GM08714 (cell line): Measurements from ENCODE around the gene ARHGAP31.

Experiments
- H3K4me3 ChIP-seq: fragments of 200-500 bp; sonication (Bioruptor generic); 2 replicates; pipeline ENCODE4 v1.5.1; 2014; ENCODE audit warnings: mild to moderate bottlenecking, low read length, inconsistent platforms
- ZNF274 ChIP-seq: IDR thresholded peaks from 2 replicates; pipeline ENCODE4 v1.6.1; 2012; ENCODE audit warnings: mild to moderate bottlenecking, low read depth, low read length

ARHGAP31 gene

DNA sequence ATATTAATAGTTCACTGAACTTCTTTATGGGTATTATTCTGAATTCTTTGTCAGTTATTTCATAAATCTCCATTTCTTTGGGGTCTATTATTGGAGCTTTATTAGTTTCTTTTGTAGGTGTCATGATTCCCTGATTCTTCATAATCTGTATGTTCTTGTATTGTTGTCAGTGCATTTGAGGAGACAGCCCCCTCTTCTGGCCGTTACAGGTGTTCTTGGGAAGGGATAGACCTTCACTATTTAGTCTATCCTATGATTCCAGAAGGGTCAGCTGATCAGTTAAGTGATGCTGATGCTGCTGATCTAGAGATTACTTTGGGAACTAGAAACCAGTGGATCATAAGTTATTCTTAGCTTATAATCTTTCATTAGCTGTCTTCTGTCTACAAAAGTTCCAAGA lies 134.4 kb downstream of the ARHGAP31 start:
- no peak for TF ChIP-seq ZNF274
- no peak overlapping the region for H3K4me3 ChIP-seq

DNA sequence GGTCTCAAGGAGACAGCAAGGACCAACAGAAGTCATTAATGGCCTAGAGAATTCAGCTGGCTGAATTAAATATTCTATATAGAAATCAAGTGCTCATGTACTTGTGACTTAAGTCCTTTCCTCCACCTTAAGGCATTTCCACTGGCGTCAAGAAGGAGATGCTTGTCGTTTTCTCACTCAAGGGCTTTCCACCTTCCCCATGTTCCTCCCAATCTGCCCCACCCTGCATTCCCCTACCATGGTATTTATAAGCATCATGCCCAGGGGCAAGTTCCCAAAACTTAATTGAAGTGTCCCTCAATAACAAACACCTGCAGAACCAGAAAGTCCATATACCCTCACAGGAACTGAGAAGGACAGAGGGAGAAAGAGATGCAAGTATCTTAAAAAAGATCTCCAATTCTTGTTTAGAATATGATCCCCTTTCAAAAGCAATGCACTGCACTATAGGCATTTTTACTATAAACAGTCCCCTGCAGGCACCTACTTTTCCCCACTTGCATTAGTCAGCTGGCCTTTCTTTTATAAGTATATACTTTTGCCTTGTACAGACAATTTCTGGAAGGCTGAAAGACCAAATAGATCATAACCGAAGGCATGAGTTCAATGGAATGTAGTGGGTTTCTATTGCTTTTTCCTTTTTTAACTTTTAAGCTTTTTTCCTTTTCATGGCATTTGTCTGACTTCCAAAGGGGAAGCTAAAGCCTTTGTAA lies 139.6 kb downstream of the ARHGAP31 start:
- TF ChIP-seq ZNF274, result no peak
- H3K4me3 ChIP-seq, result no peak overlapping the region

DNA sequence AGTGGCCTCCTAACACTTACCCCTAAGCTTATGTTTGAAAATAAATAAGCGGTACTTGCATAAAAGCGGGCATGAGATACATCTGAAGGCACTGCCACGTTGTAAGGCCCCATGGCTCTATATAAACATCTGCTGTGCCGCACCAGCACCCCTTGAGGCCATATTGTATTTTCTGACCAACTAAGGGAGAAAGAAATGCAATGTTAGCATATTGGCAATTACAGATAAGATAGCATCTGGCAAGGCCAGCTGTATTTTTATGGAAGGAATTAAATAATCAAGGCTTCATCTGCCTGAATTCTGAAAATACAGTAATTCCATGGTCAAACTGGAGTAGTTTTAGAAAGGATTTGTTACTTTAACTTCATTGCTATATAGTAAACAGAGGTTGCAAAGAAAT lies 140.5 kb downstream of the ARHGAP31 start:
- TF ChIP-seq ZNF274, result no peak
- H3K4me3 ChIP-seq, result no peak overlapping the region

DNA sequence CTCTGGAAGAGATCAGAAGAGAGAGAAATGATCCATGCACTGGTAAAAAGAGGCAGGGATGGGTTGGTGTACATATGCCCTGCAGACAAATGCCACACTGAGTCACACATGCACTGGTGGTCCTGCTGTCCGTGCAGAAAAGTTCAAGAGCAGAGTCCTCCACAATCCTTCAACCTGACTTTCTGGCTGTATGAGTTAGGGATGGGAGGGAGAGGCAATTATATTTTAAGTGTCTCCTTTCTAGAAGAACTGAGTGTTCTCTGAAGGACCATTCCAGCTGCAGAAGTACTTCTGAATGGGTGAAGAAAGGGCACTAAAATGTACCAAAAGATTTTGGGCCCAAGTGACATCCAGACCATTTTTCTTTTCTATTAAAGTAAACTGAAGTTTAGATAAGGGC lies 142.8 kb downstream of the ARHGAP31 start:
- TF ChIP-seq ZNF274, result no peak
- H3K4me3 ChIP-seq, result no peak overlapping the region

DNA sequence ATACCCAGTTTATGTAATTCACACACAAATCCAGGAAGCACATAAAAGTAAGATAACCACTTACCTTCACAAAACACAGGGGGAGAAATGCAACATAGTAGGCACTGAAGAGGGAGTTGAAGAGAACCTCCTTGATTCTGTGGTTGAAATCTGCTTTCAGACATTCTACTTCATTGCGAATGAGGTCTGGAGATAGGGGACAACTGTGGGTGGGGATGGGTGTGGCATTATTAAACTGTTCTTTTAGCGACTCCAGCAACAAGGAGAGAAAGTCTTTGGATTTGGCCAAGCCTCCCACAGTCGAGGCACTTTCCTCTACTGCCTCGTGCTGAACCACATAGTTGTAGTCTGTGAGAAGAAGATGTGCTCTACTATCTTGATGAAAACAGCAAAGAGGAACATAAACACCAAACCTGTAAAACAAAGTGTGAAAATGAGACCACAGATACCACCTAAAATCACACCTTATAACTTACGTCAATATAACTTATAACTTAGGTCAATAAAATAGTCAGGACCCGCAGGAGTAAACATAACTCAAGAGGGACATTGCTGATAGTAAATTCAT lies 143.6 kb downstream of the ARHGAP31 start:
- H3K4me3 ChIP-seq, result no peak overlapping the region
- no peak for TF ChIP-seq ZNF274

DNA sequence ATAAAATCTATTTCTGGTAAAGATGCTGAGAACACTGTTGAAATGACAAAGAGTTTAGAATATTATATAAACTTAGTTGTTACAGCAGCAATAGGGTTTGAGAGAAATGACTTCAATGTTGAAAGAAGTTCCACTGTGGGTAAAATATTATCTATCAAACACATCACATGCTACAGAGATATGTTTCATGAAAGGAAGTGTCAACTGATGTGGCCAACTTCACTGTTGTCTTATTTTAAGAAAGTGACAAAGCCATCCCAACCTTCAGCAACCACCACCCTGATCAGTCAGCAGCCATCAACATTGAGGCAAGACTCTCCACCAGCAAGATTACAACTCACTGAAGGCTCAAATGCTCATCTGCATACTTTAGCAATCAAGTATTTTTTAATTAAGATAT lies 149.0 kb downstream of the ARHGAP31 start:
- TF ChIP-seq ZNF274, result no peak

DNA sequence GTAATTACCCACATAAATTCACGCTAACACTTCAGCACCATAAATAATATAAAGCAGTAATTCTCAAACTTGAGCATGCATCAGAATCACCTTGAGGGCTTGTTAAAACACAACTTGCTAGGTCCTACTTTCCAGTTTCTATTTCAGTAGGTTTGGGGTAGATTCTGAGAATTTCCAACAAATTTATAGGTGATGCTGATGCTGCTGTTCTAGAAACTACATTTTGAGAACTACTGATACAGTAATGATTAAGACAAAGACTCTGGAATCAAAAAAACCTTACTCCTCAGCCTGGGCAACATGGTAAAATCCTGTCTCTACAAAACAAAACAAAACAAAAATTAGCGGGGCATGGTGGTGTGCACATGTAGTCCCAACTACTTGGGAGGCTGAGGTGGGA lies 150.4 kb downstream of the ARHGAP31 start:
- TF ChIP-seq ZNF274, result no peak
- no peak overlapping the region for H3K4me3 ChIP-seq

More for the DNA sequence above, 149.0 kb downstream of the ARHGAP31 start:
- no peak overlapping the region for H3K4me3 ChIP-seq

DNA sequence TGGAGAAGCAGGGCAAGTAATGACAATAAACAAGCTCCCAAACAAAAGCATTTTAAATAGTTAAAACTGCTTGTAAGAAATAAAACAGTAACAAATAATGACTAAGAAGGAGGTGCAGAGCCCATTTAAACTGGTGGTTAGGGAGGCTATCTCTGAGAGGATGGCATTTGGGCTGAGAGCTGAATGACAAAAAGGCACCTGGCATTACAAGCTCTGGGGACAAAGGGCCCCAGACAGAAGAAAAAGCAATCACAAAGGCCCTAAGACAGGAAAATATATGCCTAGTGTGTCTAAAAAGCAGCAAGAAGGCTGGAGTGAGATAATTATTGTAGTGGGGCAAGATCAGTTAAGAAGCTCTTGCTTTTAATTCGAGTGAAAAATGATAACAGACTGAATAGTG lies 159.6 kb downstream of the ARHGAP31 start:
- TF ChIP-seq ZNF274, result no peak
- no peak overlapping the region for H3K4me3 ChIP-seq

DNA sequence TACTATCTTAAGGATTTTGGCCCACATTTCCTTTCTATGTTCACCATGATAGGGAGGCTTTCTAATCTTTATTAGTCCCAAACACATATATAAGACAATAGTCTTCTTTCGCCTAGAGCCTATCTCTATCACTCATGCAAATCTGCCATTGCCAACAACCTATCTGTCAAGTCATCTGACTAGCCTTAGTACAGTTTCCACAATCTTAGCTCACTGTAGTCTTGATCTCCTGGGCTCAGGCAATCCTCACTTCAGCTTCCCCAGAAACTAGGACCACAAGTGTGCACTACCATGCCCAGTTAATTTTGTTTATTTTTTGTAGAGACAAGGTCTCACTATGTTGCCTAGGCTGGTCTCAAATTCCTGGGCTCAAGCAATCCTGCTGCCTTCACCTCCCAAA lies 162.3 kb downstream of the ARHGAP31 start:
- no peak for TF ChIP-seq ZNF274
- no peak overlapping the region for H3K4me3 ChIP-seq

DNA sequence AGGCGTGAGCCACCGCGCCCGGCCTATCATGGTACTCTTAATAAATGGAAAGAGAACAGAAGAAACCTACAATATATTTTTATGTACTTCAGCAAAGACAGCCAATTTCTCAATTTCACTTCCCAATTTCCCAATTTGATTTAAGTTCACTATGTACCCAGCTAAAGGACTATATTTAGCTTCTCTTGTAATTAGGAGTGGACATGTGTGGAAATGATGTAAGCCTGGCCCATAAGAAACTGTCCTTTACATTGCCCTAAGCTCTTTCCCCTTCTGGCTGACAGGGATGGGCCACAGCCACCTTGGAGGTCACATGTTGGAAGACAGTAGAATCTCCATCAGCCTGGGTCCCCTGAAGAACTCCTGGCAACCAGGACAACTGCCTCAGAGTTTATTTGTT lies 163.1 kb downstream of the ARHGAP31 start:
- TF ChIP-seq ZNF274, result no peak
- no peak overlapping the region for H3K4me3 ChIP-seq

DNA sequence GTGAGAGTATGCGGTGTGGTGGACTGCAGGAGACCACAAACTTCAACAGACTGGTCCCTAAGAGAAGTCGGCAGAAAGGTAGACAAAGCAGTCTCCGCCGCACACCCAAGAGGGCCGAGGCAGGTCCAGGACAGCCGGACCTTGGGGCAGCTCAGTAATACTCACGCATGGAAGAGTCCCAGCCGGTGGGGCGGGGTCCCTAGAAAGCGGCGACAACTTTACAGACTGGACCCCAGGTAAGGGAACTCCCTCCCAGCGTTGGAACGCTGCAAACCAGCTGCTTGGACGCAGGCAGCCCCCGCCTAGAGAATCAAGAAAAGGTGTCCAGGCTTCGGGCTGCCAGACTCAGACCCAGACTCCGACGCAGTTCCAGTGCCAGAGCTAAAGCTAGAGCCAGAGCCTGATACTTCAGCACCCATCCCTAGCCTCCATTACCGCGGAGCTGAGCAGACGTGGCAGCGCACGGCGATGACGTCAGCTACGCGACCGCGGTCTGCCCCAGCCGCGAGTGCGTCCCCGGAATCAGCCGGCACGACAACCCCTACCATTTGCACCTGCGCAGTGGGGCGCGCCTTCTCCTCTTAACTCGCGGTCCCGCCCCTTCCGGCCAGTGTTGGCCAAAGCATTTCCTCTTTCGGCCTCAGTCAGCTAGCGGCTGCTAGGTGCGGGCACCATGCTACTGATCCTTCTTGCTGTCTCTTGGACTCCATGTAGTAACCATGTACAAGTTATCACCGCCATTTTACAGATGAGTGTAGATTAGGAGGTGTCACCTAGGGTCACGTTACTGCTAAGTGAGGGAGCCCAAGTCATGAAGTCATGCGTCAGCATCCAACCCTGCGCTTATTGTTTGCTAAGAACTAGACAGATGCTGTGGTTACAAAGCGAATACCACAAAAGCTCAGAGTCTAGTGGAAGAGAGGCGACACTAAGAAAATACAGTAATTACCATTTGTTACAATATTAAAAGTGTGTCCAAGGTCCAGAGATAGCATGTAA lies 169.3 kb downstream of the ARHGAP31 start, which contains the start of gene TMEM39A:
TMEM39A (minus strand) TSS at position 445 of the 999 bp plus-strand sequence. CDS start 1,541 bp downstream, outside the sequence.
- peak within 1 kb of the TSS; percentile 98 for H3K4me3 ChIP-seq
- TF ChIP-seq ZNF274, result no peak

DNA sequence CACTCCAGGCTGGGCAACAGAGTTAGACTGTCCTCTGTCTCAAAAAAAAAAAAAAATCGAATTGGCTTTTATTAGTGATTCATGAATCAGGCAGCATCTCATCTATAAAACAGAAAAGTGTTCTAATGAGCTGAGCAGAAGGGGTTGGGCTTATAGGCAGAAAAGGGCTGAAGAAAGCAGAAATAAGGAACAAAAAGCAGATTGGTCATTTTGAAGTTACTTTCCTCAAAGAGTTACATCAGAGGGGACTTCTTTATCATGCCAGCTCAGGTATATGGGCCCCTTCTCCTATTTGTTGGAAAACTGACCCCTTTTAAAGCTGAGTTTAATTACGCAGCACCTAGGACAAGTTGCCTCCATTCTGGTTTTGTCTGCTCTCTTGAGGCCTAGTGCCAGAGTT lies 173.9 kb downstream of the ARHGAP31 start:
- H3K4me3 ChIP-seq, result peak overlapping the region; percentile 84; the same call in 1 of the 2 replicates

DNA sequence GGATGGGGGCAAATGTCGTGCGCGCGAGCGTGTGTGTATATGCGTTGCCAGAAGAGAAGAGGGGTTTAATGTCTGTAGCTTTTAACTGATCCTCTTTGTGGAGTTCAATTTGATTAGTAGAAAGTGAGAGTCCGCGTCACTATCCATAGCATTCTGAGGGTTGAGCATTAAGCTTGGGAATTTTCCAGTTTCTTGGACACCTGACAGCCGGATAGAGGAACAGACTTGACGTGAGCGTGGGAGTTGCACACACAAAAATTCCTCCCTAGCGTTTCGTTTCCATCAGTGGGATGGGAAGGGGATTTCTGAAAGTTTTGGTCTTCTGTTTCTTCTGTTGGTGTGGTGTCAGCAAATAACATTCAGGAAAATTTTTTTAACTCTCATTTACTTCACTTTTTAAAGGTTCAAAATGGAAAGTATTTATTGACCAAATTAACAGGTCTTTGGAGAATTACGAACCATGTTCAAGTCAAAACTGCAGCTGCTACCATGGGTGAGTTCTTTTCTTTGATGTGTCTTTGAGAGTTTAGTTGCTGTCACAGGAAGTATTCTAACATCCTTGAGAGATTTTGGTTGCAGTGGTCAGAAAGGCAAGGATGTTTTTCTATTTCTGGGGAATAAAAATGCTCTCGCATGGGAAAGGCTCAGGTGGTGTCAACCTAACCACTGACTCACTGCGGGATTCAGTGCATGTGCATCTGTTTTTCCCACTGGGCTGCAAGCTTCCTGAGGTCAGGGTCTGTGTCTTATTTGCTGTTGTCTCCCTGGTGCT lies 175.4 kb downstream of the ARHGAP31 start:
- H3K4me3 ChIP-seq, result peak overlapping the region; percentile 84
- TF ChIP-seq ZNF274, result no peak

More for the DNA sequence above, 173.9 kb downstream of the ARHGAP31 start:
- TF ChIP-seq ZNF274, result no peak
